SK-N-SH (cell line): ENCODE measurements around the gene HHIPL1. TPM values are rescaled to one million over a fixed set of nuclear protein-coding genes. Genes with fewer than 3 reads are reported as not detected.

Experiments used
- CTCF ChIA-PET: fragments of 300-600, 350-600 bp; formaldehyde crosslinking; extraction: SDS; loops from one replicate; lab custom pipeline; 2021; lab: Yijun Ruan, JAX
- POLR2A ChIA-PET: fragments of 350-600 bp; sonication (Branson Sonifier 250); formaldehyde crosslinking; extraction: SDS; loops from one replicate; lab custom pipeline; 2020; ENCODE audit warnings: antibody characterized with exemption, inconsistent platforms; lab: Yijun Ruan, JAX
- DNase-seq: peaks from one replicate; pipeline ENCODE4 v3.0.0; 2012
- H2AFZ ChIP-seq: fragments of 200-600 bp; sonication (generic); 2 replicates; pipeline ENCODE4 v1.8.1; 2016; ENCODE audit warnings: antibody characterized with exemption, mild to moderate bottlenecking, low read depth
- H3F3A ChIP-seq: fragments of 200-600 bp; sonication (generic); replicated peaks from 2 replicates; pipeline ENCODE3; 2016; ENCODE audit warnings: antibody characterized with exemption, mild to moderate bottlenecking; ENCODE audit not compliant: insufficient read depth
- H3K27ac ChIP-seq, 2 experiments: fragments of 200-500 bp in 1 of 2; fragments of 200-600 bp in 1 of 2; sonication (Bioruptor generic) in 1 of 2; sonication (generic), shearing (Covaris generic) in 1 of 2; 2 replicates each; pipeline versions ENCODE4 v1.5.1 to v1.6.1; 2014 to 2016; ENCODE audit warnings: low read depth in 2 of 2, inconsistent platforms in 1 of 2, low read length in 1 of 2, mild to moderate bottlenecking in 1 of 2, mixed read lengths in 1 of 2
- H3K27me3 ChIP-seq: fragments of 200-600 bp; sonication (generic), shearing (Covaris generic); 2 replicates; pipeline ENCODE4 v1.6.1; 2016; ENCODE audit warnings: mixed run types; ENCODE audit not compliant: insufficient read depth
- H3K36me3 ChIP-seq, 2 experiments: fragments of 200-500 bp in 1 of 2; fragments of 200-600 bp in 1 of 2; sonication (Bioruptor generic) in 1 of 2; sonication (generic) in 1 of 2; replicated peaks in 1 of 2; 2 replicates each; pipeline versions ENCODE3 to v1.5.1; 2014 to 2016; ENCODE audit warnings: low read length in 1 of 2, mild to moderate bottlenecking in 1 of 2; ENCODE audit not compliant: insufficient read depth in 2 of 2, control insufficient read depth in 1 of 2
- H3K4me1 ChIP-seq, 2 experiments: fragments of 200-500 bp in 1 of 2; fragments of 200-600 bp in 1 of 2; sonication (Bioruptor generic) in 1 of 2; sonication (generic), shearing (Covaris generic) in 1 of 2; 2 replicates each; pipeline versions ENCODE4 v1.5.1 to v1.6.1; 2014 to 2016; ENCODE audit warnings: low read depth in 1 of 2, low read length in 1 of 2, mixed run types in 1 of 2; ENCODE audit not compliant: insufficient read depth in 2 of 2, control insufficient read depth in 1 of 2
- H3K4me2 ChIP-seq: fragments of 200-600 bp; sonication (generic), shearing (Covaris generic); 2 replicates; pipeline ENCODE4 v1.6.1; 2017; ENCODE audit warnings: mixed run types
- H3K4me3 ChIP-seq, 2 experiments: fragments of 200-500 bp in 1 of 2; fragments of 200-600 bp in 1 of 2; sonication (Bioruptor generic) in 1 of 2; sonication (generic), shearing (Covaris generic) in 1 of 2; 2 replicates each; pipeline versions ENCODE4 v1.5.1 to v1.8.1; 2014 to 2016; ENCODE audit warnings: low read depth in 2 of 2, inconsistent platforms in 1 of 2, low read length in 1 of 2, mild to moderate bottlenecking in 1 of 2, mixed read lengths in 1 of 2, moderate library complexity in 1 of 2
- H3K79me2 ChIP-seq: fragments of 200-600 bp; sonication (generic); 2 replicates; pipeline ENCODE4 v1.8.1; 2017; ENCODE audit warnings: mild to moderate bottlenecking; ENCODE audit not compliant: insufficient read depth
- H3K9ac ChIP-seq: fragments of 200-600 bp; sonication (generic); 2 replicates; pipeline ENCODE4 v1.6.1; 2017; ENCODE audit warnings: mixed run types
- H3K9me2 ChIP-seq: fragments of 200-600 bp; sonication (generic); 2 replicates; pipeline ENCODE4 v1.6.1; 2017; ENCODE audit warnings: mixed run types
- H3K9me3 ChIP-seq: fragments of 200-600 bp; sonication (generic); 2 replicates; pipeline ENCODE4 v1.6.1; 2017; ENCODE audit warnings: mixed run types, mild to moderate bottlenecking, moderate library complexity
- H4K20me1 ChIP-seq: fragments of 200-600 bp; sonication (generic); 2 replicates; pipeline ENCODE4 v1.6.1; 2017; ENCODE audit warnings: mild to moderate bottlenecking, mixed run types; ENCODE audit not compliant: insufficient read depth
- ELF1 ChIP-seq: IDR thresholded peaks from 2 replicates; pipeline ENCODE4 v1.4.0; 2012
- EP300 ChIP-seq, 2 experiments: IDR thresholded peaks; 2 replicates each; pipeline versions ENCODE4 v1.4.0 to v1.6.1; 2012; ENCODE audit warnings: borderline replicate concordance in 1 of 2, low read depth in 1 of 2, low read length in 1 of 2
- JUND ChIP-seq: IDR thresholded peaks from 2 replicates; pipeline ENCODE4 v1.4.0; 2012
- NFIC ChIP-seq: IDR thresholded peaks from 2 replicates; pipeline ENCODE4 v1.4.0; 2012; ENCODE audit warnings: borderline replicate concordance
- TEAD4 ChIP-seq: IDR thresholded peaks from 2 replicates; pipeline ENCODE4 v1.4.0; 2012; ENCODE audit warnings: mild to moderate bottlenecking, borderline replicate concordance; ENCODE audit not compliant: insufficient read depth
- WGBS: methylation state at CpG from one replicate; pipeline ENCODE4 v1.1.6; 2017; ENCODE audit warnings: low lambda C conversion rate; 5-methylcytosine and 5-hydroxymethylcytosine counted together
- polyA plus RNA-seq, 3 experiments: library from polyadenylated mRNA; depleted of rRNA; stranded (reverse); fragments of >200 nt; gene quantifications; 2 replicates each; pipeline ENCODE4 v1.2.3, GENCODE V29; 2012
- TF ChIP-seq, protein P1 (sequence below): fragments of 200-600 bp; sonication (generic); IDR thresholded peaks from 2 replicates; pipeline ENCODE4 v1.6.1; 2017; ENCODE audit warnings: antibody characterized with exemption, mild to moderate bottlenecking, moderate library complexity
- TF ChIP-seq, protein P2 (sequence below): IDR thresholded peaks from 2 replicates; pipeline ENCODE4 v1.4.0; 2012; ENCODE audit warnings: low read depth, borderline replicate concordance
- TF ChIP-seq, protein P3 (sequence below): fragments of 150-350 bp; IDR thresholded peaks from 2 replicates; pipeline ENCODE4 v1.6.1; 2017; ENCODE audit warnings: antibody characterized with exemption, low read length, low read depth, borderline replicate concordance
- TF ChIP-seq, protein P4 (sequence below): IDR thresholded peaks from 2 replicates; pipeline ENCODE4; 2012
- TF ChIP-seq, protein P5 (sequence below): IDR thresholded peaks from 2 replicates; pipeline ENCODE4 v1.6.1; 2012; ENCODE audit warnings: mild to moderate bottlenecking, low read depth, low read length, moderate library complexity
- TF ChIP-seq, protein P6 (sequence below): IDR thresholded peaks from 2 replicates; pipeline ENCODE4 v1.4.0; 2012; ENCODE audit warnings: low read depth, borderline replicate concordance

The HHIPL1 gene
- polyA plus RNA-seq, 1 of the 3 experiments (the other 2 are of a cell fraction), result 0.02 TPM

DNA sequence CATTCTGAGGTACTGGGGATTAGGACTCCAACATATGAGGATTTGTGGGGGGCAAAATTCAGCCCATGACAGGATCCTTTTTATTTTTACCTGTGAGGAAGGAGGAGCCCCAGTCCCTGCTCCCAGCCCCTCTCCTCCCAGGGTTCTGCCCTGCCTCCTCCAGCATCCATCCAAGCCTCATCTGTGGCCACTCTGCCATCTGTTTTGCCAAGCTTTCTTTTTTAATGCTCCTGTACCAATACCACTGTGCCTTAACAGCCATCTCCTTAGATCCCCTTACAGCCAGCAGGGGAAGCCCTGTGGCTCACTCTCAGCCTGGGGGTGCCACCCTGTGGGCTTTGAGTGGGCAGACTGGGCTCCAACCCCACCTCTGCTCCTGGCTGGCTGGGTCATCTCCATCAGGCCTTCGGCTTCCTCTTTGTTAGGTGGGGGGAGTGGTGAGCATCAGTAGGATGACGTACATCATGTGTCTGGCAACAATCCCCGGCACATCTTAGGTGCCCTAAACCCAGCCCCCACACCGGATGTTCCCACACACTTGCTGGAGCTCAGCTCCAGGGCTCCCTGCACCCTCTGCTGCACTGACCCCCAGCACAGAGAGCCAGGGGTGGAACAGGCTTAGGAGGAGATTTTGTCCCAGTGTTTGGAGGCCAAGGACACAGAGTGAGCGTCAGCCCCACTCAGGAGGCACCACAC, 79.4 kb downstream of the HHIPL1 start:
- H3K36me3 ChIP-seq, result no peaks in the 10 kb centered on the region
- CTCF ChIA-PET, result interaction anchor here (0.8 to 11.2 kb wide), 2 partner anchors 72 to 162 kb away, joined by 4 to 136 read pairs; no protein-coding TSS in a partner anchor

More for the DNA sequence above, 79.4 kb downstream of the HHIPL1 start:
- Histone ChIP-seq H2AFZ (no peak overlapping the region), H4K20me1 (no peaks in the 10 kb centered on the region), H3K27me3 (no peaks in the 10 kb centered on the region), H3K9me2 (no peaks in the 10 kb centered on the region), H3F3A (no peaks in the 10 kb centered on the region), H3K9ac (no peak overlapping the region), H3K4me3 (no peak overlapping the region), H3K9me3 (no peaks in the 10 kb centered on the region), H3K4me2 (no peak overlapping the region), H3K27ac (no peak overlapping the region), H3K79me2 (no peaks in the 10 kb centered on the region), H3K4me1 (no peaks in the 10 kb centered on the region)
- DNase-seq, result no peak
- POLR2A ChIA-PET, result no interaction called here
- 73% methylated on average over 4 of the region's 5 CpGs for WGBS
- TF ChIP-seq TEAD4 (no peak), NFIC (no peak), ELF1 (no peak), JUND (no peak), EP300 (IDR thresholded peaks at IDR 0.05; ENCODE audit: borderline replicate concordance in 1 of 2, low read depth in 1 of 2, low read length in 1 of 2) (no peak)
- TF ChIP-seq, protein P1, sequence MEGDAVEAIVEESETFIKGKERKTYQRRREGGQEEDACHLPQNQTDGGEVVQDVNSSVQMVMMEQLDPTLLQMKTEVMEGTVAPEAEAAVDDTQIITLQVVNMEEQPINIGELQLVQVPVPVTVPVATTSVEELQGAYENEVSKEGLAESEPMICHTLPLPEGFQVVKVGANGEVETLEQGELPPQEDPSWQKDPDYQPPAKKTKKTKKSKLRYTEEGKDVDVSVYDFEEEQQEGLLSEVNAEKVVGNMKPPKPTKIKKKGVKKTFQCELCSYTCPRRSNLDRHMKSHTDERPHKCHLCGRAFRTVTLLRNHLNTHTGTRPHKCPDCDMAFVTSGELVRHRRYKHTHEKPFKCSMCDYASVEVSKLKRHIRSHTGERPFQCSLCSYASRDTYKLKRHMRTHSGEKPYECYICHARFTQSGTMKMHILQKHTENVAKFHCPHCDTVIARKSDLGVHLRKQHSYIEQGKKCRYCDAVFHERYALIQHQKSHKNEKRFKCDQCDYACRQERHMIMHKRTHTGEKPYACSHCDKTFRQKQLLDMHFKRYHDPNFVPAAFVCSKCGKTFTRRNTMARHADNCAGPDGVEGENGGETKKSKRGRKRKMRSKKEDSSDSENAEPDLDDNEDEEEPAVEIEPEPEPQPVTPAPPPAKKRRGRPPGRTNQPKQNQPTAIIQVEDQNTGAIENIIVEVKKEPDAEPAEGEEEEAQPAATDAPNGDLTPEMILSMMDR, result no peak
- TF ChIP-seq, protein P2, sequence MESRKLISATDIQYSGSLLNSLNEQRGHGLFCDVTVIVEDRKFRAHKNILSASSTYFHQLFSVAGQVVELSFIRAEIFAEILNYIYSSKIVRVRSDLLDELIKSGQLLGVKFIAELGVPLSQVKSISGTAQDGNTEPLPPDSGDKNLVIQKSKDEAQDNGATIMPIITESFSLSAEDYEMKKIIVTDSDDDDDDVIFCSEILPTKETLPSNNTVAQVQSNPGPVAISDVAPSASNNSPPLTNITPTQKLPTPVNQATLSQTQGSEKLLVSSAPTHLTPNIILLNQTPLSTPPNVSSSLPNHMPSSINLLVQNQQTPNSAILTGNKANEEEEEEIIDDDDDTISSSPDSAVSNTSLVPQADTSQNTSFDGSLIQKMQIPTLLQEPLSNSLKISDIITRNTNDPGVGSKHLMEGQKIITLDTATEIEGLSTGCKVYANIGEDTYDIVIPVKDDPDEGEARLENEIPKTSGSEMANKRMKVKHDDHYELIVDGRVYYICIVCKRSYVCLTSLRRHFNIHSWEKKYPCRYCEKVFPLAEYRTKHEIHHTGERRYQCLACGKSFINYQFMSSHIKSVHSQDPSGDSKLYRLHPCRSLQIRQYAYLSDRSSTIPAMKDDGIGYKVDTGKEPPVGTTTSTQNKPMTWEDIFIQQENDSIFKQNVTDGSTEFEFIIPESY, result no peak
- TF ChIP-seq, protein P3, sequence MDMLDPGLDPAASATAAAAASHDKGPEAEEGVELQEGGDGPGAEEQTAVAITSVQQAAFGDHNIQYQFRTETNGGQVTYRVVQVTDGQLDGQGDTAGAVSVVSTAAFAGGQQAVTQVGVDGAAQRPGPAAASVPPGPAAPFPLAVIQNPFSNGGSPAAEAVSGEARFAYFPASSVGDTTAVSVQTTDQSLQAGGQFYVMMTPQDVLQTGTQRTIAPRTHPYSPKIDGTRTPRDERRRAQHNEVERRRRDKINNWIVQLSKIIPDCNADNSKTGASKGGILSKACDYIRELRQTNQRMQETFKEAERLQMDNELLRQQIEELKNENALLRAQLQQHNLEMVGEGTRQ, result no peak
- TF ChIP-seq, protein P4, sequence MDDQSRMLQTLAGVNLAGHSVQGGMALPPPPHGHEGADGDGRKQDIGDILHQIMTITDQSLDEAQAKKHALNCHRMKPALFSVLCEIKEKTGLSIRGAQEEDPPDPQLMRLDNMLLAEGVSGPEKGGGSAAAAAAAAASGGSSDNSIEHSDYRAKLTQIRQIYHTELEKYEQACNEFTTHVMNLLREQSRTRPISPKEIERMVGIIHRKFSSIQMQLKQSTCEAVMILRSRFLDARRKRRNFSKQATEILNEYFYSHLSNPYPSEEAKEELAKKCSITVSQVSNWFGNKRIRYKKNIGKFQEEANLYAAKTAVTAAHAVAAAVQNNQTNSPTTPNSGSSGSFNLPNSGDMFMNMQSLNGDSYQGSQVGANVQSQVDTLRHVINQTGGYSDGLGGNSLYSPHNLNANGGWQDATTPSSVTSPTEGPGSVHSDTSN, result no peak
- TF ChIP-seq, protein P5, sequence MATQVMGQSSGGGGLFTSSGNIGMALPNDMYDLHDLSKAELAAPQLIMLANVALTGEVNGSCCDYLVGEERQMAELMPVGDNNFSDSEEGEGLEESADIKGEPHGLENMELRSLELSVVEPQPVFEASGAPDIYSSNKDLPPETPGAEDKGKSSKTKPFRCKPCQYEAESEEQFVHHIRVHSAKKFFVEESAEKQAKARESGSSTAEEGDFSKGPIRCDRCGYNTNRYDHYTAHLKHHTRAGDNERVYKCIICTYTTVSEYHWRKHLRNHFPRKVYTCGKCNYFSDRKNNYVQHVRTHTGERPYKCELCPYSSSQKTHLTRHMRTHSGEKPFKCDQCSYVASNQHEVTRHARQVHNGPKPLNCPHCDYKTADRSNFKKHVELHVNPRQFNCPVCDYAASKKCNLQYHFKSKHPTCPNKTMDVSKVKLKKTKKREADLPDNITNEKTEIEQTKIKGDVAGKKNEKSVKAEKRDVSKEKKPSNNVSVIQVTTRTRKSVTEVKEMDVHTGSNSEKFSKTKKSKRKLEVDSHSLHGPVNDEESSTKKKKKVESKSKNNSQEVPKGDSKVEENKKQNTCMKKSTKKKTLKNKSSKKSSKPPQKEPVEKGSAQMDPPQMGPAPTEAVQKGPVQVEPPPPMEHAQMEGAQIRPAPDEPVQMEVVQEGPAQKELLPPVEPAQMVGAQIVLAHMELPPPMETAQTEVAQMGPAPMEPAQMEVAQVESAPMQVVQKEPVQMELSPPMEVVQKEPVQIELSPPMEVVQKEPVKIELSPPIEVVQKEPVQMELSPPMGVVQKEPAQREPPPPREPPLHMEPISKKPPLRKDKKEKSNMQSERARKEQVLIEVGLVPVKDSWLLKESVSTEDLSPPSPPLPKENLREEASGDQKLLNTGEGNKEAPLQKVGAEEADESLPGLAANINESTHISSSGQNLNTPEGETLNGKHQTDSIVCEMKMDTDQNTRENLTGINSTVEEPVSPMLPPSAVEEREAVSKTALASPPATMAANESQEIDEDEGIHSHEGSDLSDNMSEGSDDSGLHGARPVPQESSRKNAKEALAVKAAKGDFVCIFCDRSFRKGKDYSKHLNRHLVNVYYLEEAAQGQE, result no peak
- TF ChIP-seq, protein P6, sequence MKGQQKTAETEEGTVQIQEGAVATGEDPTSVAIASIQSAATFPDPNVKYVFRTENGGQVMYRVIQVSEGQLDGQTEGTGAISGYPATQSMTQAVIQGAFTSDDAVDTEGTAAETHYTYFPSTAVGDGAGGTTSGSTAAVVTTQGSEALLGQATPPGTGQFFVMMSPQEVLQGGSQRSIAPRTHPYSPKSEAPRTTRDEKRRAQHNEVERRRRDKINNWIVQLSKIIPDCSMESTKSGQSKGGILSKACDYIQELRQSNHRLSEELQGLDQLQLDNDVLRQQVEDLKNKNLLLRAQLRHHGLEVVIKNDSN, result no peak
